Astrocyte of the cerebellum (primary cell): ENCODE results near the gene WWOX.

Source experiments
- DNase-seq: peaks from one replicate; pipeline ENCODE4 v3.0.0-alpha.2; 2011; ENCODE audit warnings: low read depth
- H3K4me3 ChIP-seq: 2 replicates; pipeline ENCODE4 v1.5.1; 2011; ENCODE audit warnings: mild to moderate bottlenecking, low read depth, low read length, moderate library complexity
- in situ Hi-C: cut with HindIII; loops from 2 replicates; pipeline ENCODE4 v1.10.0; 2017; ENCODE audit warnings: low sequenced_read_pairs
- TF ChIP-seq, protein P1 (sequence below): IDR thresholded peaks from 2 replicates; pipeline ENCODE4 v1.5.1; 2012; ENCODE audit warnings: low read length, low read depth, moderate library complexity, mild to moderate bottlenecking; ENCODE audit errors: missing control alignments

Gene WWOX

DNA sequence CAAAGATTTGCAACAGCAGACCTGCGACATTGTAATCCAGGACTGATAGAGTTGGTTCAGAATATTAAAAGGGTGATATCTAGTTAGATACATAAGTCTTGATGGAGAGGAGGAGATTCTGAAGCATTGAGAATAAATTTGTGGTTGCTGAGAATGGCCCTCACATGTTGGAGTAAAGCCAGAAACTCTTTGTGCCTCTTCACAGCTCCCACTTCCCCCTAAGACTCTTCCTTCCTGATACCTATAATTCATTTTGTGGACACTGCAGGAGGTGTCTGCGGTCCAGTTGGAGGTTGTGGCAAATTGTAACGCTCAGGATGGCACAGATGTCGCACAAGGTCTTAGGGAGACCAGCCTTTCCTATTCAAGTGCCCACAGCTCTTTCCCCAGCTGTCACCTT lies 17.5 kb downstream of the WWOX start:
- in situ Hi-C loops = no loop called here
- TF ChIP-seq, protein P1, sequence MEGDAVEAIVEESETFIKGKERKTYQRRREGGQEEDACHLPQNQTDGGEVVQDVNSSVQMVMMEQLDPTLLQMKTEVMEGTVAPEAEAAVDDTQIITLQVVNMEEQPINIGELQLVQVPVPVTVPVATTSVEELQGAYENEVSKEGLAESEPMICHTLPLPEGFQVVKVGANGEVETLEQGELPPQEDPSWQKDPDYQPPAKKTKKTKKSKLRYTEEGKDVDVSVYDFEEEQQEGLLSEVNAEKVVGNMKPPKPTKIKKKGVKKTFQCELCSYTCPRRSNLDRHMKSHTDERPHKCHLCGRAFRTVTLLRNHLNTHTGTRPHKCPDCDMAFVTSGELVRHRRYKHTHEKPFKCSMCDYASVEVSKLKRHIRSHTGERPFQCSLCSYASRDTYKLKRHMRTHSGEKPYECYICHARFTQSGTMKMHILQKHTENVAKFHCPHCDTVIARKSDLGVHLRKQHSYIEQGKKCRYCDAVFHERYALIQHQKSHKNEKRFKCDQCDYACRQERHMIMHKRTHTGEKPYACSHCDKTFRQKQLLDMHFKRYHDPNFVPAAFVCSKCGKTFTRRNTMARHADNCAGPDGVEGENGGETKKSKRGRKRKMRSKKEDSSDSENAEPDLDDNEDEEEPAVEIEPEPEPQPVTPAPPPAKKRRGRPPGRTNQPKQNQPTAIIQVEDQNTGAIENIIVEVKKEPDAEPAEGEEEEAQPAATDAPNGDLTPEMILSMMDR = no peak
- no peak for DNase-seq
- H3K4me3 ChIP-seq = no peak overlapping the region

DNA sequence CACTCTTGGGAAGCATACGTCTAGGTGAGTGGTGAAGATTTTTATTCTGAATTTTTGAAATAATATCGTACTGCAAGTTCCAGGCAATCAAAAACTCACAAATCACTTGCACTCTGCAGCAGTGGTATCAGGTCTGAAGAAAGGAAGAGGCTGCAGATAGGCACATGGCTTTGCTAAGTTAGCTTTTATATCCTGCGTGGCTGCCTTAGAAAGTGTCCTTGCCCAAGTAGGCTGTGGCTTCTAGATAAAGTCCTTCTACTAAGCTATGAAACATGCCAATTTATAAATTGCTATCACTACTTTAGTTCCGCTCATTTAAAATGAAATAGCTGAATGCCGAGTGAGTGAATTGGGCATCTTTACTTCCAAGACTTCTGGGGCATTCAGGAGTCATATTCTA lies 17.9 kb downstream of the WWOX start:
- TF ChIP-seq, protein P1 = no peak
- in situ Hi-C loops = no loop called here
- no peak overlapping the region for H3K4me3 ChIP-seq
- no peak for DNase-seq

DNA sequence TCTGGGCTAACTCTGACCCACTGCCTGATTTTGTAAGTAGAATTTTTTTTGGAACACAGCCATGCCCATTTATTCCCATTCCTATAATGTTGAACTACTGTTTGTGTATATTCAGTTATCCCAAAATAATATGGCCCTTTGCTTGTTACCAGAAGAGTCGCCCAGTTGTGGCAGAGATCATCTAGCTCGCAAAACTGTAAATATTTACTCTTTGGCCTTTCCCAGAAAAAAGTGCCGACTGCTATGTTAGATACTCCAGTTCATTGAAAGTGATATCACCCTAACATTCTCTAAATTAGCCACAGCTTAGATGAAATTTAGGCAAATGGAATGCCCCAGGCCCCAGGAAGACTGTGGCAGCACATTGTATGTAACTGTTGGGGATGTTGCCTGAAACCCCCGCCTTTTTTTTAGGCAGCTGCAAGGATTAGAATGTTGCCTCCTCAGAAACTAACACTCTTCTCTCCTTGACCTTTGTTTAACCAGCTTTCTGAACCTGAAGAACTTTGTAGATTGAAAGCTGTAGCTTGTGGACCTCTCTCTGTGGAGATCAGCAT lies 19.1 kb downstream of the WWOX start:
- TF ChIP-seq, protein P1 = no peak
- DNase-seq = no peak
- no peak overlapping the region for H3K4me3 ChIP-seq
- in situ Hi-C loops = no loop called here

DNA sequence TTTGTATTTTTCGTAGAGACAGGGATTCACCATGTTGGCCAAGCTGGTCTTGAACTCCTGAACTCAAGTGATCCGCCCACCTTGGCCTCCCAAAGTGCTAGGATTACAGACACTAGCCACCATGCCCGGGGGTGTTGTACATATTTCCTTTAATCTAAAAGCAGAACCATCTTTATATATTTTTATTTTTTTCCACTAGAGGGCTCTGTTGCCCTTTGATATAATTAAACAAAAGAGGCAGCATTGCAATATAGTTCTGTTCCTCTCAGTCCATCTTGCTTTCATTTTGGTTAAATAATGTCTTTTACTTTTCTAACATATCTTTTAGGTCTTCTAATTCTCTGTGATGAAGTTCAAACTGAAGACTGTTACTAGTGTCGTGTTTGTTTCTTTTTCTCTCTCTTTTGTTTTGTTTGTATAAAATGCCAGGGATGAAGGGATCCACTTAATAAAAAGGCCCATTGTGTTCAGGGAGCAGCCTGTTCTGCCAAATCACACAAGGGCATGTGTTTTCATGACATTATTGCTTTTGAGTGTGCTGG lies 23.4 kb downstream of the WWOX start:
- in situ Hi-C loops = no loop called here
- no peak overlapping the region for H3K4me3 ChIP-seq
- TF ChIP-seq, protein P1 = no peak
- peak; percentile 44 for DNase-seq

DNA sequence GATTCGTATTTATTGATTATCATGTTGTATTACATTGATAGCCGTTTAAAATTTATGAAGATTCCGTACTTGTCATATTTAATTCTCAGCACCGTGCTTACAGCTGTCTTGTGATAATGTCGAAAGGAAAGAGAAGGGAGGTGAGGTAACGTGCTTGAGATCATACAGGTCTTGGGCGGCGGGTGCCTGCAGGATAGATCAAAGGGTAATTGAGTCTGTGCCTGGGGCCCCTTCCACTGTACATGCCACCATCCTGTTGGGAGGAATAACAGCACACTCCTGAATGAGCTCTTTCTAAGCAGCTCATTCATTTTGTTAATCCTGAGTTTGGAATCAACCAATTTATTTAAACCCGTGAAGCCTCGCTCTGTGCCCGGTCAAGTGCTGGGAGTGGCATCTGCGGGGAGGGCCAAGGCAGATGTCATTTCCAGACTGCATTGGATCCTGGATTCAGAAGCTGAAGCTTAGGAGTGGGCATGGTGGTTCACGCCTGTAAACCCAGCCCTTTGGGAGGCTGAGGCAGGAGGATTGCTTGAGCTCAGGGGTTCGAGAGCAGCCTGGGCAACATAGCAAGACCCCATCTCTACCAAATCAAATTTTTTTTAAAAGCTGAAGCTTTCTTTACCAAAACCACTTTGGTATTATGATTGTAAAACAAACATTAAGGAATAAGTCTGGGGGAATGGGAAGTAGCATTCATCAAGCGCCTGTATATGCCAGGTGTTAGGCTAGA lies 25.8 kb downstream of the WWOX start:
- in situ Hi-C loops = no loop called here
- DNase-seq = no peak

DNA sequence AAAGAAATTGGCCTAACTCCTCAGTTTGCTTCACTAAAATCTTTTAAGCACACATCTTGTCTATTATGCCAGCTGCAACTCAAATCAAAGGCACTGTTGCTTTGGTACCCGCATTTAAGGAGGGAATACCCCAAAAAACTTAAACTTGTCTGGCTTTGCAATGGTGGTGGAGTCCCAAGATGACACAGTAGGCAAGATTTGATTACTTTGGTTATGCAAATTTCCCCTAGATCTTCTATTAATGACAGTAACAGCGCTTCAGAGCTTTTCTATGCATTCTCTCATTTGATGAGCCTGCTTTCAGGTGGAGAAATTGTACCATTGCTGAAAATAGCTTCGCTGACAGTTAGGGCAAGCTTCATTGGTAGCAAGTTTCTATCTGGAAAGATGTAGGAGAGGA lies 27.2 kb downstream of the WWOX start:
- TF ChIP-seq, protein P1 = no peak
- DNase-seq = no peak
- in situ Hi-C loops = no loop called here
- H3K4me3 ChIP-seq = no peak overlapping the region

More for the DNA sequence above, 25.8 kb downstream of the WWOX start:
- TF ChIP-seq, protein P1 = no peak
- H3K4me3 ChIP-seq = no peak overlapping the region
